Measurements from ENCODE around the gene LAMB4.

Gene LAMB4

GRCh38 chr7:108112683-108113082 lies 17.5 kb downstream of the LAMB4 start:
- DNase-seq (ENCODE audit: low read depth in 2 of 3, low spot score in 1 of 3): no peak

GRCh38 chr7:108109221-108109908 lies 20.8 kb downstream of the LAMB4 start:
- no peak for DNase-seq (ENCODE audit: low read depth in 2 of 3, low spot score in 1 of 3)

- DNase-seq (ENCODE audit: low read depth in 2 of 3, low spot score in 1 of 3): no peak
Measured at GRCh38 chr7:108108131-108108530, 22.0 kb downstream of the LAMB4 start.

DNA sequence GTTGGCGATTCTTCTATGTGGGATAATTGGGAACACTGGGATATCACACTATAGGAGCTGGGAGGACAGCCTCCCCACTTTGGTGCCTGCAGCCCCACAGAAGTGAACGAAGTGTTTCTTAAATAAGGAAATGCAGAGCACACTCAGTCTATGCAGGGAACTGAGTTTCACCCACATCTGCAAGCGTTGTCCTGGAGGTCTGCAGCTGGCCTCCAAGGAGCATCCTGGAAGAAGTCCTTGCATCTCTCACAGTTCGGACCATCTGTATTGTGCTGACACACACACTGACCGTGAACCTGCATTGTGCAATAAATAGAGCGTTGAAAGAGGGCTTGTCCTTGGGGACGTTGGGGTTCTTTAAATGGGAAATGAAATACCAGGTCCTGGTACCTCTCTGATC lies 25.8 kb downstream of the LAMB4 start:
- DNase-seq (ENCODE audit: low read depth in 2 of 3, low spot score in 1 of 3): no peak

DNA sequence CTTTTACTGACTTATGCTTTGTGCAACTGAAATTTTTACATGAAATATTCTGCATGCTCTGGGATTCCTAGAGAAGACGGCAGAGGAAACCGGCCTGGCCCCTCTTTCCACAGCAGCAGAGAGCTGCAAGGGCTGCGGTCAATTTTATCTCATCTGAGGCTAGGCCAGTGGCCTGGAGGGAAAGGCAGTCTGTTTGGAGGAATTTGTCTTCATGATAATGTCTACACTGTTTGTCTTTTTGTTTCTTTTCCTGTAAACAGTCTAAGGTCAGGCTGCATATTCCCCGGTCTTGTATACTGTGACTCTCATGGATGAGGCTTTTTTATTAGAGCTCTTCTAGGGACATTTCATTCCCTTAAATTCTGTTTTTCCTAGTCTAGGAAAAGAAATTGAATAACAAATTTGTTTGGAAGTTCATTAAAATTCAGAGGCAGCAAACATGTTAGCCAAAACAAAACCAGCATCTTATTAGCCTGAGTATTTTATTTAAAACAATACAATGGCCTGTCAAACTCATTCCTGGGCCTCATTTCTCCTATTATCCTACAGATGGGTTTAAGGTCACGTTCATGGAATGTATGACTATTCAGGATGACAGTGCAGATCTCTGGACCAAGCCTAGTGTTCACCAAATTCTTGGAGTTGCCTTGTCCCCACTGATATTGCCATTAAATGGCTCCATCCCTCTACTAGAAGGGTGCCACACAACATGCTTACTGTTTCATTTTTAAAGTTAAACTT lies 26.4 kb downstream of the LAMB4 start:
- no peak for DNase-seq (ENCODE audit: low read depth in 2 of 3, low spot score in 1 of 3)

- DNase-seq (ENCODE audit: low read depth in 2 of 3, low spot score in 1 of 3): no peak
Measured at GRCh38 chr7:108102671-108103312, 27.4 kb downstream of the LAMB4 start.

GRCh38 chr7:108101759-108102158 lies 28.4 kb downstream of the LAMB4 start:
- DNase-seq (ENCODE audit: low read depth in 2 of 3, low spot score in 1 of 3): no peak

DNA sequence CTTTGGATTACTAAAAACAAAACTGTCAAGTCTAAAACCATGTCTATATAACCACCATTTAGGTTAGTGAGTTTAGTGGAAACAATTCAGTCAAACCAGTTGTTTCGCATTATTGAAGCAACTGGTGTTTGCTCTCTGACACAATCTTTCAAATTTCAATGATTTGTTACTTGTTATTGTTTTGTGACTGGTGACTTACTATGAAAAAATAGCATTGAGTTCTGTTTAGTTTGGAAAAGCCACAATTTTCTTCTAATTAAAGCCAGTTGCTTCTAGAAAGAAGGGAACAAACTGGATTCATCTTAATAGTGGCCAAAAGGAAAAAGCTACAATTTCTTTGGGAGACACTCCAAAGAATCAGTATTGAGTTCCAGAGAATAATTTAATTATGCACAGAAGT lies 30.4 kb downstream of the LAMB4 start:
- DNase-seq (ENCODE audit: low read depth in 2 of 3, low spot score in 1 of 3): no peak

GRCh38 chr7:108097703-108098102 lies 32.5 kb downstream of the LAMB4 start:
- DNase-seq (ENCODE audit: low read depth in 2 of 3, low spot score in 1 of 3): no peak

DNA sequence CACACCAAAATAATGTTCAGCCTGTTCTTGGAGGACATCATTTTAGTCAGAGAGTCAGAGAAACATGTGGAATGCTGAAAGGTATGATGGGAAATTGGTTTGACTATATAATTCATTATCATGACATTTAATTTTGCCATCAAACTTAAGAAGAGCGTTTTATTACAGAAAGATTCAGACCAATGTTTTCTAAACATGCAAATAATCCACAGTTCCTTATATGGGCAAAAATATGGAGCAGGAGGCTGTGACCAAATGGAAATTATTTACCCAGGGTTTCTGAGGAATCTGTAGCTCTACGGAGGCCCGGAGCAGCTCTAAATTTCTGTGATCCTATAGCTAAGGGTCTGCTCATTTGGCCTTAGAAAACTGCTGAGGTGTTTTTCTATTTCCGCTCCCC lies 33.2 kb downstream of the LAMB4 start:
- DNase-seq (ENCODE audit: low read depth in 2 of 3, low spot score in 1 of 3): no peak

- DNase-seq (ENCODE audit: low read depth in 2 of 3, low spot score in 1 of 3): no peak
Measured at GRCh38 chr7:108094933-108095710, 35.0 kb downstream of the LAMB4 start.

- no peak for DNase-seq (ENCODE audit: low read depth in 2 of 3, low spot score in 1 of 3)
Measured at GRCh38 chr7:108094346-108094745, 35.8 kb downstream of the LAMB4 start.

GRCh38 chr7:108093851-108094331 lies 36.3 kb downstream of the LAMB4 start:
- no peak for DNase-seq (ENCODE audit: low read depth in 2 of 3, low spot score in 1 of 3)

- DNase-seq (ENCODE audit: low read depth in 2 of 3, low spot score in 1 of 3): no peak
Measured at GRCh38 chr7:108093341-108093740, 36.8 kb downstream of the LAMB4 start.

- DNase-seq (ENCODE audit: low read depth in 2 of 3, low spot score in 1 of 3): no peak
Measured at GRCh38 chr7:108091461-108091831, 38.7 kb downstream of the LAMB4 start.

- DNase-seq (ENCODE audit: low read depth in 2 of 3, low spot score in 1 of 3): no peak
Measured at GRCh38 chr7:108090791-108091460, 39.2 kb downstream of the LAMB4 start.

DNA sequence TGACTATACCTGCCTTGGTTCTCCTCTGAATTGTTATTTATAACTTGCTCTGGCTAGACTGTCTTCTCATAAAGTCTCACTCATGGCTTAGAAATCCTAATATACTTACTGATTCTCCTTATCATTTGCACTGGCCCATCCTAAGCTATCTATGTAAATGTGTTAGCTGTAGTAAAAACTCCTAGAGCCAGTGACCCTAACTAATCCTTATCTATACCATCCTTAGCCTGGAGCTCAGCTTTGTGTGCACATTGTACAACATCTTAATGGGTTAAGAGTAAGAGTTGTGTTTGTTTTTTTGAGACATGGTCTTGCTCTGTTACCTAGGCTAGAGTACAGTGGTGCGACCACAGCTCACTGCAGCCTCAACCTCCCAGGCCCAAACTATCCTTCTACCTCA lies 40.8 kb downstream of the LAMB4 start:
- no peak for DNase-seq (ENCODE audit: low read depth in 2 of 3, low spot score in 1 of 3)

- no peak for DNase-seq (ENCODE audit: low read depth in 2 of 3, low spot score in 1 of 3)
Measured at GRCh38 chr7:108088729-108089128, 41.4 kb downstream of the LAMB4 start.

DNA sequence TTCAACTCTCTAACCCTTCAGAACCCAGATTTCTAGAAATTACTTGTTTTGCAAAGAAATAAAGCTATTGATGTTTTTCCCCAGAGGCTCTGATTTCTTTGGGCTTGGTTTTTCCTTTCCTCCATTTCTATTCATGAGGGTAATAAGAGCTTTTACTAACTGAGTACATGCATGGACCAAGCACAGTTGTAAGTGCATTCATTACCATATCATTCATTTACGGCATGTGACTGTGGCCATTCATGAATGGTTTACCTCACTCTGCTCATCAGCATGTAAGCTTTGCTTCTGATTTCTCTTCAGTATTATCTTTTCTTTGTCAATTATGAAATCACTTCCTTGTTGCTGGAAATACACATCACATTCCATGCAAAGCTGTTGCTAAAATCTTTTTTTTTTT lies 42.4 kb downstream of the LAMB4 start:
- no peak for DNase-seq (ENCODE audit: low read depth in 2 of 3, low spot score in 1 of 3)

DNA sequence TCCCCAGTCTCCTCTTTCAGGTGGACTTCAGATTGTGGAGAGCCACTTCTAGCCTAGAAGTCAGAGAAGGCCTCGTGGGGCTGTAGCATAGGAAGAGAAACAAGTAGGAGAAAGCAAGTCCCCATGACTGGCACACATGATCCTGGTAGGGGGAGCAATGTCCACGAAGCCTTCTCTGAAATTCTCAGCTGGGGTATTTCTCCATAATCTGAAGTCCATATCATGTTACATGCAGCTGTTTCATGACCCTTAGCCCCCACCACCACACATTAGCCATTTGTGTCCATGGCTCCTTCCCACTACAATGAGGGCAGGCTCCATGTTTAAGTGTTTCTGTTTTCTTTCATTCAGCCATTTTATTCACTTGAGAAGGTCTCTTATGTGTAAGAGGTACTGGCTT lies 43.2 kb downstream of the LAMB4 start:
- DNase-seq (ENCODE audit: low read depth in 2 of 3, low spot score in 1 of 3): no peak

DNA sequence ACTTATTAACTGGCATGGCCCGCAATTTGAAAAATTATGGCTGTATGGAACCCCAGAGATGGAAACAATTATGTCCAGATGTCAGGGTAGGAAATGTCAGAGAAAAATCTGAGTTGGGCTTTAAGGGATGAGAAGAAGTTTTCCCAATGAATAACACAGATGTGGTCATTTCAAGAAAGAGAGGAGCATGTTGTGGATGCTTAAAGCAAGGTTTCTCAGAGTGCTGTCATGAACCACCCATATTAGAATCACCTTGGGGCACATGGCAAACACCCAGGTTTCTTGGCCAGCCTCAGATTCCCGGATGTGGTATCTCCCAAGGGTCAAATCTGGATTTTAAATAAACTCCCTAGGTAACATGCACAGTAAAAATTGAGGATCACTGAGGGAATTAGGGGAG lies 43.6 kb downstream of the LAMB4 start:
- no peak for DNase-seq (ENCODE audit: low read depth in 2 of 3, low spot score in 1 of 3)
